GM21360 (cell line): Measurements from ENCODE around the gene NRXN3.

Experiments used
- ATAC-seq: cut with Tn5 transposase; IDR thresholded peaks from one replicate; pipeline ENCODE4 v1.9.1; 2021; ENCODE audit warnings: mild to moderate bottlenecking, moderate library complexity; ENCODE audit not compliant: unreplicated experiment

Gene NRXN3

GRCh38 chr14:79543967-79544697 lies 1374.0 kb downstream of the NRXN3 start:
- ATAC-seq: no peak

DNA sequence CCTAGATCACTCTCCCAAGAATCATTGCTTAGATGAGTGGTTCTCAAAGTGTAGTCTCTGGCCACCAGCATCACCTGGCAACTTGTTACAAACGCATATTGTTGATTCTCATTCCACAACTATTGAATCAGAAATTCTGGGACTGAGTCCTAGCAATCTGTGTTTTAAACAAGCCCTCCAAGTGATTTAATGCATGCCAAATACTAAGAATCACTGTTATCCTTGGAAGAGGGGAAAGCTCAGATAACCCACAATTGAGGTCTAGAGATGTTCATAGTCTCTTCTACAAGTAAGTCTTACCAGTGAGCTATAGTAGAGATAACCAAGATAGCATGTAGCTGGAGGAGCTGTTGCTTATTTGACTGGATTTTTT lies 1374.5 kb downstream of the NRXN3 start:
- ATAC-seq: no peak

DNA sequence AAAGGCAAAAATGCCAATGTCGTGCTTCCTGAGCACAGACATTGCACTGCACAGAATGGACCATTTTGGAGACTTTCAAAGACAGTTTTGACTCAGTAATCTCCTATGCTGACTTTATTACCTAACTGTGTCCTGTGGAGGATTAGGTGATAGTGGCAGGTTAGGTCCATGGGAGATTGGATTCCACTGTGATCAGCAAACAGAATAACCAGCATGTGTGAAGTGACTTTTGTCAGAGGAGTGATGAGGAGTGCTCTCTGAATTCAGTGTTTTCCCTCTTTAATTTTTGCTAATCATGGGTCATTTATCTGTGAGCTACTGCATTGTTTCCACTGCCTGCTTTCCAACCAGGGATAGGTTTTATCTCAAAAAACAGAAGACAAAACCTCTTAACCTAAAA lies 1378.7 kb downstream of the NRXN3 start:
- ATAC-seq: no peak

DNA sequence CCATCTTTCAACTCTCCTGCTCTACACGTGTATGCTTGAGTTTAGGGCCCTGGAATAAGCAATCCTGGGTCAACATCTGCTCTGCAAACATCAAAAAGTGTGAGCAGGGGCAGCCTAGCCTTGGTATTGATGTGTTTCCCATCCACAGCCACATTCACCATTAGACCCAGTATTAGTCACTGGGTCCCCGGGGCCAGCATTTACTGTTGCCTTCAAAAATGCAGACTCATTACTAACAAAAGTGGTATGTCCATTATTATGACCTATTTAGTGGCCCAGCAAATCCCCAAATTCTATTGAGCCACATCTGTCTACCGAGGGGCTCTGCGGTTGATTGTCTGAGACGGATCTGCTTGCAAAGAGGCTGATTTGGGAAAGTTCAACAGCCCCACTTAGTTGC lies 1379.3 kb downstream of the NRXN3 start:
- ATAC-seq: no peak

DNA sequence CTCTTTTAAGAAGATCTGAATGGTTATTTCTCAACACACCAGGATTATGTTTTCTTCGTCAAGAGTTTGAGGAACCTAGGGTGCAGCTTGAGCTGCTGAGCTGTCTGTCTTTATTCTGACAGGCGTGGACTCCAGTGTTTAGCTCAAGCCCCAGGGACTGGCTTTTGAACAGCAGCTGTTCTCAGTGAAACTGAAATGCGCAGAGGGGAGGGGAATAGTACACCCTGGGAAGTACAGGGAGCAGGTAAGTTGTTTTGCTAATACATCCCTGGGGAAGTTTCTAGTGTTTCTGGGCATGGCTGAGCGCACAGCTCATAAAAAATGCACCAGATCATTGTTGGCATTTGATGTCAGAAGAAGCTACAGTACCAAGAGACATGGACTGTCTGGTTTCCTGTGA lies 1381.3 kb downstream of the NRXN3 start:
- ATAC-seq: no peak

GRCh38 chr14:79552778-79553177 lies 1382.6 kb downstream of the NRXN3 start:
- ATAC-seq: no peak

- ATAC-seq: no peak
Observed at GRCh38 chr14:79554816-79555215, 1384.6 kb downstream of the NRXN3 start.

GRCh38 chr14:79555429-79555828 lies 1385.3 kb downstream of the NRXN3 start:
- ATAC-seq: no peak

GRCh38 chr14:79557309-79557708 lies 1387.1 kb downstream of the NRXN3 start:
- no peak for ATAC-seq

- ATAC-seq: no peak
Observed at GRCh38 chr14:79562185-79562584, 1392.0 kb downstream of the NRXN3 start.

DNA sequence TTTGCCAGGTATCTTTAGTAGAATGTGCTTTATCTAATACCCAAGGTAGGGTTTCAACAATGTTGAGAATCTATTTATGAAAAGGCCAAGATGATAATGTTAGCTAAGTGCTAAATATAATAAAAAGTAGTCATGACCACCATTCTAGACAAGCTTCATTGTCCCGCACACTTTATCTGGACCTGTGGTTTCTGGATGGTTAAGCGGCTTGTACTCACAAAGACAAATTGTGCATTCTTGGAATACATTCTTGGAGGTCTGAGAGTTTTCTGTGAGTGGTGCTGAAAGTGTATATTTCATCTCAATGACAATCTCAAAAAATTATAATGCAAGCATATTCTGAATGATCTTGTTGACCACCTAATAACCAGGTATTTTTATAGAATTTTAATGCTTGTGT lies 1394.2 kb downstream of the NRXN3 start:
- no peak for ATAC-seq

DNA sequence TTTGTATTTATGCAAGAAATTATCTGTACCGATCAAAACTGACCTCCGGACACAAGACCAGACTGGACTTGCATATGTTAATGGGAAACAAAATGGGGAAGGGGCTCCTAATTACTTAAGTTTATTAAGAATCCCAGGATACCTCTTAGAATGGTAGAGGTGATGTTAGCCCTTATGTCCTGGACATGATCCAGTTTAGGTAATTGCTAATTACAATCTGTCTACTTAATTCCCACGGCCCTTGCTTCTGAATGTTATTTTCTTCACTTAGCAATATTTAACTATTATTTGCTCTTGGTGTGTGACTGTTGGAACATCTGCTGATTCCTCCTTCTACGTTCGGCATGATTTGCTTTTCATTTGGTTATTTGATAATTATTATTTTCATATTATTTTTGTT lies 1397.1 kb downstream of the NRXN3 start:
- ATAC-seq: no peak

GRCh38 chr14:79568594-79568993 lies 1398.4 kb downstream of the NRXN3 start:
- no peak for ATAC-seq

DNA sequence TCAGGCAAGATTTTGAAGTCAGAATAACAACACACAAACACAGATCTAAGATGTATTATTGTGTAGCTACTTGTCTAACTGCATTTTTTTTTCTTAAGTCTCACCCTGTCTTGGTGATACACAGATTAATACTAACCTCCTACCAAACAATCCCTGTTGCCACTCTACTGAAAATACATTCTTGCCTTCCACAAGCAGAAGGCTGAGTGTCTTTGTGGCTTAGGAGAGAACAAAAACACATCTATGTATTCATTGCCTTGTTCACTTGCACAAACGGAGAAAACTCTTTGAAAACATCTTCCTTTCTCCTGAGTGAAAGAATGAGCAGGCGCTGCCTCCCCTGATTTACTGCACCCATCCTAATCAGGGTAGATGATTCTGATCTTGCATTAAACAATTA lies 1398.9 kb downstream of the NRXN3 start:
- ATAC-seq: no peak

DNA sequence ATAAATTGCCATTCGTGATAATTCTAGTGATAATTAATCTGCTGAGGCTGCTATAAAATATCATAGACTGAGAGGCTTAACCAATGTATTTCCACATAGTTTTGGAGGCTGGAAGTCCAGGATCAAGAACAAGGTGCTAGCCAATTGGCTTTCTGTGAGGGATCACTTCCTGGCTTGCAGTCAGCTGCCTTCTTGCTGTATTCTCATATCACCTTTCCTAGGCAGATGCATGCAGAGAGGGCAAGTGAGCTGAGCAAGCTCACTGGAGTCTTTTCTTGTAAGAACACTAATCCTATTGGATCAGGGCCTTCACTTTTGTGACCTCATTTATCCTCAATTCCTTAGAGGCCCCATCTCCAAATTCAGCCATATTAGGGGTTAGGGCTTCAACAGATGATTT lies 1400.5 kb downstream of the NRXN3 start:
- ATAC-seq: no peak

DNA sequence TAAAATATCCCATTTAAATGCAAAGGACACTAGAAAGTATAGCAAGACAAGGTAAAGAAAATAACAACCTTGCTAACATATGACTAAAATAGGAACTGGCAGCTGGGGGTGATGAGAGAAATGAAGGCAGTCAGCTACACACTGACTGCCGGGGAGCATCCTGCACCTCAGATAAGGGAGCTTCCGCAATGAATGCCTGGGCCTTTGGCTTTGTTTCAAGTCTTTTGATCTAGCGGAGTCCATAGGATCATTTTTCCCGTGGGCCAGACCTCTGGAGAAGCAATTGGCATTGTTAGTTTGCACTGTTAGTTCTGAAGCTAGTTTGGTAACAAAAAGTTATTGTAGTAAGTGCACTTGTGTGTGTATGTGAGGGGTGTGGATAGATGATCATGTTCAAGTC lies 1401.2 kb downstream of the NRXN3 start:
- no peak for ATAC-seq

DNA sequence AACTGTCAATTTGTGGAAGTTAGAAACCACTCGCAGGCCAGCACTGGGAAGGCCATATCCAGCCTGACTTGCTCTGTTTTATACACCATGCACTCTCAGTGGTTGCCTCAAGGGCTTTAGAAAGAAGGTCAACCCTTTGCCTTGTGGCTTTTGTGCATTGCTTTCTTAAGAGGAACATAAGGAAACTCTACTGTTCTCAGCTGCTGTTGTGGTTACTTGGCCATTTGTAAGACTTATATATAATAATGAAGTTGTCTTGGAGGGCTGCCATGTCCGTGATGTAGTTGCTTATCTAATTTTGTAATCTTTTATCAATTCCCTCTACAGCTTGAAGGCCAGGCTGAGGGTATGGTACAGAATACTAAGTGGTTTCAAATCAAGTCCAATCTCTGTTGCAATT lies 1403.3 kb downstream of the NRXN3 start:
- ATAC-seq: no peak

- no peak for ATAC-seq
Observed at GRCh38 chr14:79575032-79575431, 1404.9 kb downstream of the NRXN3 start.

DNA sequence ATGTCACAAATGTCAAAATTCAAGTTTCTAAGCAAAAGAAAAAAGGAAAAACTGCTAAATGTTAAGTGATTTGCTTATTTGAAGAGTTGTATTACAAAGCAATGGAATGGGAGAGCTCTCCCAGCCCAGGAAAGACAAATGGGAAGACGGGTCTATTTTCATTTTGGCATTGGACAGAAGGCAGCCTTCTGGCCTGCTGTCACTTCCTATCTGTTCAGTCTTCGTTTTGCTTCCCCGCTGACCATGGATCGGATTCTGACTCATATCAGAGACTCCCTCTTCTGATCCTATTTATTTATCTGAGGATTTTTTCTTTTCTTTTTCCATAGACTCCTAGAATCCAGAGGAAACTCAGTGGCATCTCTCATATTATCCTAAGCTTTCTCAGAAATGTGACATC lies 1406.3 kb downstream of the NRXN3 start:
- ATAC-seq: no peak

GRCh38 chr14:79578470-79578869 lies 1408.3 kb downstream of the NRXN3 start:
- ATAC-seq: no peak

- no peak for ATAC-seq
Observed at GRCh38 chr14:79580414-79580813, 1410.2 kb downstream of the NRXN3 start.

DNA sequence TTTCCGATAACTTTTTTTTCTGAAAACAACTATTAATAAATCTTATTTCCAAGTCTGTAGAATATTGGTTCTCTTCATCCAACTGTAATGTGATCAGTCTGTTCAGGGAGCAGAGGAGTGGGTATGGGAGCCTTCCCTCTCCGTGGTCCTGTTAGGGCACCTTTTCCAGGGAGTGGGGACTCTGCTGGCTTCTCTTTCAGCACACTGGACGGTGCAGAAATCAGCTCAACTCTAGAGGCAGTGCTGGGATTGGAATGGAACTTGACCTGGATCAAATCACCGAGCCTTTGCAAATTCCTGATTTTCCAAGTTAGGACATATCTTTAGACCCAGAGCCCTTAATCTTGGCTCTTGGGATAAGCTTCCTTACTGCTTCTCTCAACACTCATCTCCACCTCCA lies 1410.7 kb downstream of the NRXN3 start:
- no peak for ATAC-seq

DNA sequence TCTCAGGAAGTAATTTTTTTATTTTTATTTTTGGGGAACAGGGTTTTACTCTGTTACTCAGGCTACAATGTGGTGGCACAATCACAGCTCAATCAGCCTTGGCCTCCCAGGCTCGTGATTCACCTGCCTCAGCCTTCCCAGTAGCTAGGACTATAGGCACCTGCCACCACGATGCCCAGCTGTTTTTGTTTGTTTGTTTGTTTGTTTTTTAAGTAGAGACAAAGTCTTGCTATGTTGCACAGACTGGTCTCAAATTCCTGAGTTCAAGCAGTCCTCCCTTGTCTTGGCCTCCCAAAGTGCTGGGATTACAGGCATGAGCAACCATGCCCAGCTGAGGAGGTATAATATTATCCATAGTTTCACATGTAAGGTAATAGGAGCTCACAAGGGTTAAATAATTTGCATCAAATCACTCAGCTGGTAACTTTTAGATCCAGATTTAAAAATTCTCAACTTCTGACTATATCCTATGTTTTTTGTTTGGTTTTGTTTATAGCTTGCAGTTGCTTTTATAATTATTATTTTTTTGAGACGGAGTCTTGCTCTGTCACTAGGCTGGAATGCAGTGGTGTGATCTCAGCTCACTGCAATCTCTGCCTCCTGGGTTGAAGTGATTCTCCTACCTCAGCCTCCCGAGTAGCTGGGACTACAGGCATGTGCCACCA lies 1411.9 kb downstream of the NRXN3 start:
- no peak for ATAC-seq
